Esophagus muscularis mucosa (tissue), 4 donors: Measurements from ENCODE around the gene PCA3.

Experiments
- EP300 ChIP-seq: sonication (generic); formaldehyde crosslinking; IDR thresholded peaks from one replicate; pipeline ENCODE4 v1.6.1; 2017; ENCODE audit warnings: antibody characterized with exemption
- POLR2A ChIP-seq: fragments of 450-650 bp; IDR thresholded peaks from one replicate; pipeline ENCODE4 v1.6.1; 2017; ENCODE audit warnings: antibody characterized with exemption, moderate library complexity, mild to moderate bottlenecking, low read depth
- TF ChIP-seq, protein P1 (sequence below), 3 experiments: fragments of 200-600 bp in 2 of 3; fragments of 450-650 bp in 1 of 3; sonication (generic) in 2 of 3; IDR thresholded peaks; one replicate each; pipeline ENCODE4 v1.5.1; 2017 to 2019; ENCODE audit warnings: antibody characterized with exemption in 3 of 3, mild to moderate bottlenecking in 2 of 3, moderate library complexity in 1 of 3

DNA sequence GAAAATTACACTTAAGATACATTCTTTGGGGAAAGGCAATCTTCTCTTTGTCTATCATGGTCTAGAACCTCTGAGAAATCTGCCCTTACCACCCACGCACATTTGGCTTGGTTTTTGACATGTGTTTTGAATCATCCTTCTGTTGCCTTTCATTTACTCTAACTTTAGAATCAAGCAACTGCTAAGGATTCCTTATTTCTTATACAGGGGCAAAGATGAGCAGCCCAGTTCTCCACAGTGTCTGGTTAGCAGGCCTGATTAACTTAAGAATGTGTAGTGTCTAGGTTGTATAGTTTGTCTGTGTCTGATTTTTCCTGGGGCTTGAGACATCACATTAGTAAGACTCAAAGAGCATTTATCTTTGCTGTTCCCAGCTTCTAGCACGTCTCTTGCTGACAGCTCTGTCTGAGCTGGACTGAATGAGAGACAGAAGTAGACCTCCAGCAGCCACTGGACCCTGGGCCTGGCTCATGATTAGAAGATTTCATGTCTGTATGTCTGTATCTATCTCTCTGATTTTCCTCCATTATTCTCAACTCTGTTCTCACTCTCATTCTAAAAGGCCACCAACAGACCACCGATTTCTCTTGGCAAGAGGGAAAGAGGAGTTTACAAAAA, 31.8 kb upstream of the PCA3 start:
- TF ChIP-seq, protein P1, sequence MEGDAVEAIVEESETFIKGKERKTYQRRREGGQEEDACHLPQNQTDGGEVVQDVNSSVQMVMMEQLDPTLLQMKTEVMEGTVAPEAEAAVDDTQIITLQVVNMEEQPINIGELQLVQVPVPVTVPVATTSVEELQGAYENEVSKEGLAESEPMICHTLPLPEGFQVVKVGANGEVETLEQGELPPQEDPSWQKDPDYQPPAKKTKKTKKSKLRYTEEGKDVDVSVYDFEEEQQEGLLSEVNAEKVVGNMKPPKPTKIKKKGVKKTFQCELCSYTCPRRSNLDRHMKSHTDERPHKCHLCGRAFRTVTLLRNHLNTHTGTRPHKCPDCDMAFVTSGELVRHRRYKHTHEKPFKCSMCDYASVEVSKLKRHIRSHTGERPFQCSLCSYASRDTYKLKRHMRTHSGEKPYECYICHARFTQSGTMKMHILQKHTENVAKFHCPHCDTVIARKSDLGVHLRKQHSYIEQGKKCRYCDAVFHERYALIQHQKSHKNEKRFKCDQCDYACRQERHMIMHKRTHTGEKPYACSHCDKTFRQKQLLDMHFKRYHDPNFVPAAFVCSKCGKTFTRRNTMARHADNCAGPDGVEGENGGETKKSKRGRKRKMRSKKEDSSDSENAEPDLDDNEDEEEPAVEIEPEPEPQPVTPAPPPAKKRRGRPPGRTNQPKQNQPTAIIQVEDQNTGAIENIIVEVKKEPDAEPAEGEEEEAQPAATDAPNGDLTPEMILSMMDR (IDR thresholded peaks at IDR 0.05): no peak
- TF ChIP-seq EP300 (no peak), POLR2A (no peak)
